ENCODE results near the gene OR2S2.
"Not testable (repeated sequence)": the region's sequence is repeated elsewhere in the genome, so short reads cannot be mapped to it uniquely, and the experiment has no call there.

OR2S2 gene

GRCh38 chr9:35962126-35962906 is 4.4 kb upstream of the OR2S2 start:
- no peak for DNase-seq

- DNase-seq, result no peak
Measured at GRCh38 chr9:35960039-35960655, 2.2 kb upstream of the OR2S2 start.

GRCh38 chr9:35956651-35957050 is 1.3 kb downstream of the OR2S2 start:
- no peak for DNase-seq

- peak; percentile 65 for DNase-seq
Measured at GRCh38 chr9:35954942-35955546, 2.9 kb downstream of the OR2S2 start.

GRCh38 chr9:35952526-35953191 is 5.3 kb downstream of the OR2S2 start:
- no peak for DNase-seq

- no peak for DNase-seq
Measured at GRCh38 chr9:35951736-35952135, 6.2 kb downstream of the OR2S2 start.

- DNase-seq, result no peak
Measured at GRCh38 chr9:35948901-35949318, 9.0 kb downstream of the OR2S2 start.

GRCh38 chr9:35948451-35948850 is 9.5 kb downstream of the OR2S2 start:
- no peak for DNase-seq

- peak; percentile 83 for DNase-seq
Measured at GRCh38 chr9:35945341-35946018, 12.5 kb downstream of the OR2S2 start.

- DNase-seq, result no peak
Measured at GRCh38 chr9:35944841-35945240, 13.1 kb downstream of the OR2S2 start.

- DNase-seq, result no peak
Measured at GRCh38 chr9:35944173-35944572, 13.8 kb downstream of the OR2S2 start.

- DNase-seq, result no peak
Measured at GRCh38 chr9:35942286-35942685, 15.7 kb downstream of the OR2S2 start.

- no peak for DNase-seq
Measured at GRCh38 chr9:35940458-35941407, 17.2 kb downstream of the OR2S2 start.

GRCh38 chr9:35939679-35940250 is 18.2 kb downstream of the OR2S2 start:
- no peak for DNase-seq

GRCh38 chr9:35938474-35939356 is 19.2 kb downstream of the OR2S2 start:
- DNase-seq, result no peak

- no peak for DNase-seq
Measured at GRCh38 chr9:35937227-35937626, 20.7 kb downstream of the OR2S2 start.

- no peak for DNase-seq
Measured at GRCh38 chr9:35935755-35936509, 22.0 kb downstream of the OR2S2 start.

- no peak for DNase-seq
Measured at GRCh38 chr9:35935261-35935660, 22.7 kb downstream of the OR2S2 start.

- not testable (repeated sequence) for DNase-seq
Measured at GRCh38 chr9:35934069-35934468, 23.9 kb downstream of the OR2S2 start.

All from NCI-H2029 treated with DMSO at 0.1 percent for 48 hours (cell line).